H1 (cell line): ENCODE measurements around the gene MAOA. TPM values are rescaled to one million over a fixed set of nuclear protein-coding genes. Genes with fewer than 3 reads are reported as not detected.

Experiments
- ATF3 ChIP-seq: IDR thresholded peaks from 2 replicates; pipeline ENCODE4 v1.6.1; 2011; ENCODE audit warnings: low read depth, mild to moderate bottlenecking, low read length; ENCODE audit not compliant: insufficient read depth
- CHD1 ChIP-seq: IDR thresholded peaks from 2 replicates; pipeline ENCODE4 v1.6.1; 2012; ENCODE audit warnings: low read depth, low read length, improper control_type of control experiment
- FOSL1 ChIP-seq: IDR thresholded peaks from 2 replicates; pipeline ENCODE4 v1.6.1; 2011; ENCODE audit warnings: mild to moderate bottlenecking, low read depth, low read length, moderate library complexity; ENCODE audit not compliant: insufficient read depth
- HDAC2 ChIP-seq, 2 experiments: fragments of 300-600 bp in 1 of 2; sonication (generic) in 1 of 2; IDR thresholded peaks; 2 replicates each; pipeline ENCODE4 v1.6.1; 2011 to 2012; ENCODE audit warnings: low read depth in 2 of 2, low read length in 2 of 2, mild to moderate bottlenecking in 2 of 2, moderate library complexity in 2 of 2, borderline replicate concordance in 1 of 2, inconsistent platforms in 1 of 2
- NRF1 ChIP-seq: IDR thresholded peaks from 2 replicates; pipeline ENCODE4 v1.6.1; 2011; ENCODE audit warnings: mild to moderate bottlenecking, low read depth, low read length, improper control_type of control experiment
- USF2 ChIP-seq: IDR thresholded peaks from 2 replicates; pipeline ENCODE4 v1.6.1; 2011; ENCODE audit warnings: low read length, improper control_type of control experiment
- polyA plus RNA-seq, 7 experiments: library from polyadenylated mRNA; depleted of rRNA in 3 of 7; stranded (reverse) in 5 of 7; unstranded in 2 of 7; fragments of >200 nt in 5 of 7; fragments of 200-250 nt in 2 of 7; gene quantifications; 1 replicate in 5 of 7; 2 replicates in 1 of 7; 4 replicates in 1 of 7; pipeline versions ENCODE4 v1.2.1 to v1.2.3, GENCODE V29; 2011 to 2013; ENCODE audit warnings: missing spikeins in 2 of 7, mixed read lengths in 2 of 7
- total RNA-seq: library from RNA; stranded (reverse); fragmentation: NEBNext Ultra II Directional; extraction: Animal tissue kit (Norgen Biotek cat#: 25700); gene quantifications from 2 replicates; pipeline ENCODE4 v1.2.1, GENCODE V29; 2021

MAOA gene
- total and polyA plus RNA-seq, 2 of the 8 experiments (the other 6 are each of a cell fraction or from before 2014, with no cell fraction given), result 2.6 to 8.2 TPM

- no peak for TF ChIP-seq HDAC2 (IDR thresholded peaks at IDR 0.05; ENCODE audit: borderline replicate concordance in 1 of 2, low read depth in 2 of 2, low read length in 2 of 2)
- TF ChIP-seq USF2, result no peak
- no peak for TF ChIP-seq FOSL1
- no peak for TF ChIP-seq CHD1
- no peak for TF ChIP-seq ATF3
- no peak for TF ChIP-seq NRF1
These were observed 21.9 kb downstream of the MAOA start (continued) for GRCh38 chrX:43677993-43678392.
